Uterus (tissue), 4 donors: ENCODE measurements around the gene OTOGL. TPM values are rescaled to one million over a fixed set of nuclear protein-coding genes. Genes with fewer than 3 reads are reported as not detected.

Experiments
- DNase-seq, 2 donors: peaks; one replicate each; pipeline ENCODE4 v3.0.0-alpha.2; 2019 to 2020
- H3K27ac ChIP-seq, 2 donors: fragments of 200-600 bp; sonication (generic); 1 replicate in 1 of 2; 2 replicates in 1 of 2; pipeline ENCODE4 v1.5.1; 2016 to 2018
- H3K27me3 ChIP-seq, 2 donors: fragments of 200-600 bp; sonication (generic); one replicate each; pipeline ENCODE4 v1.5.1; 2018 to 2019; ENCODE audit warnings: control low read depth in 1 of 2
- H3K36me3 ChIP-seq, 2 donors: fragments of 200-600 bp; sonication (generic); one replicate each; pipeline ENCODE4 v1.5.1; 2019; ENCODE audit warnings: control low read depth in 1 of 2
- H3K4me1 ChIP-seq, 2 donors: fragments of 200-600 bp; sonication (generic); one replicate each; pipeline ENCODE4 v1.5.1; 2018 to 2019; ENCODE audit warnings: control low read depth in 1 of 2
- H3K4me3 ChIP-seq, 2 donors: fragments of 200-600 bp; sonication (generic); 1 replicate in 1 of 2; 2 replicates in 1 of 2; pipeline ENCODE4 v1.5.1; 2018 to 2019; ENCODE audit warnings: mild to moderate bottlenecking in 1 of 2
- H3K9me3 ChIP-seq, 2 donors: fragments of 200-600 bp; sonication (generic); one replicate each; pipeline ENCODE4 v1.5.1; 2019; ENCODE audit warnings: control low read depth in 1 of 2
- CTCF ChIP-seq, 4 experiments: fragments of 200-600 bp in 2 of 4; fragments of 450-650 bp in 2 of 4; sonication (generic) in 2 of 4; IDR thresholded peaks; one replicate each; pipeline ENCODE4 v1.5.1; 2016 to 2019; ENCODE audit warnings: antibody characterized with exemption in 4 of 4, mild to moderate bottlenecking in 2 of 4, moderate library complexity in 1 of 4
- POLR2A ChIP-seq, 2 donors: fragments of 450-650 bp; IDR thresholded peaks; one replicate each; pipeline ENCODE4 v1.6.1; 2016; ENCODE audit warnings: antibody characterized with exemption in 2 of 2, mild to moderate bottlenecking in 1 of 2, moderate library complexity in 1 of 2
- intact Hi-C: fragments of 100-400 bp; cut with DNase I; formaldehyde crosslinking; loops from one replicate; pipeline ENCODE4 v1.15.1; 2023; ENCODE audit warnings: low total_unique reads
- total RNA-seq, 4 donors: library from RNA; depleted of rRNA in 3 of 4; stranded (reverse); fragments of >200 nt in 3 of 4; gene quantifications; one replicate each; pipeline versions ENCODE4 v1.1.0 to v1.2.4, GENCODE V29; 2014 to 2023
- donor health status: DM: yes; HTN: yes; CAD: no.

Gene OTOGL
- total RNA-seq, 4 donors from 2014 or later = 0.26 to 1.8 (median 1.2) TPM

- Histone ChIP-seq H3K36me3 (no peaks in the 10 kb centered on the region), H3K9me3 (no peaks in the 10 kb centered on the region), H3K4me3 (no peak overlapping the region), H3K27ac (no peak overlapping the region), H3K27me3 (no peaks in the 10 kb centered on the region), H3K4me1 (no peaks in the 10 kb centered on the region)
- no peak for DNase-seq
- TF ChIP-seq CTCF (IDR thresholded peaks at IDR 0.05) (no peak), POLR2A (IDR thresholded peaks at IDR 0.05) (no peak)
- intact Hi-C loops = no loop called here
Measured at GRCh38 chr12:80199931-80200330, 100.6 kb downstream of the OTOGL start.

- Histone ChIP-seq H3K27ac (no peak overlapping the region), H3K9me3 (no peaks in the 10 kb centered on the region), H3K27me3 (no peaks in the 10 kb centered on the region), H3K4me3 (no peak overlapping the region), H3K4me1 (no peaks in the 10 kb centered on the region), H3K36me3 (no peaks in the 10 kb centered on the region)
- no peak for DNase-seq
- intact Hi-C loops = no loop called here
- TF ChIP-seq POLR2A (IDR thresholded peaks at IDR 0.05) (no peak), CTCF (IDR thresholded peaks at IDR 0.05) (no peak)
Measured at GRCh38 chr12:80200414-80200813, 101.1 kb downstream of the OTOGL start.

DNA sequence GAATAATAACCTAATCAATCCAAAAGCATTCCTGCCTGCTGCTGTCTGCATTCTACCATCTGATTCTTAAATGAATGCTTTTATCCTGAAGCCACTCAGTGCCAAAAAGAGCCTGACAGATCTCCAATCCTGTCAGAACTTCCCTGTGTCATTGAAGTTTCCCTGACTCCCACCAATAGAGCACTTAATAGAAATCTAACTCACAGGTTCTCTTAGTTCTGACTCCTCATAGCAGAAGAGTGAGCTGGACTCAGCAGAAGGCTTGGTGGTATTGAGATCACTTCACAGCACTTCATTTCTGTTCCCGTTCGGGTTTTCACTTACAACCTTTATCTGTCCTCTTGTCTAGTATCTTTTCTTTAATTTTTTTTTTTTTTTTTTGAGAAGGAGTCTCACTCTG is 102.6 kb downstream of the OTOGL start:
- no peak overlapping the region for H3K4me3 ChIP-seq
- no peak for DNase-seq
- no peaks in the 10 kb centered on the region for H3K4me1 ChIP-seq
- H3K36me3 ChIP-seq = no peaks in the 10 kb centered on the region
- H3K27me3 ChIP-seq = no peaks in the 10 kb centered on the region
- intact Hi-C loops = no loop called here
- no peaks in the 10 kb centered on the region for H3K9me3 ChIP-seq
- TF ChIP-seq CTCF (IDR thresholded peaks at IDR 0.05) = no peak
- no peak for TF ChIP-seq POLR2A (IDR thresholded peaks at IDR 0.05)
- no peak overlapping the region for H3K27ac ChIP-seq

- intact Hi-C loops = no loop called here
- DNase-seq = no peak
- Histone ChIP-seq H3K27ac (no peak overlapping the region), H3K4me1 (no peaks in the 10 kb centered on the region), H3K36me3 (no peaks in the 10 kb centered on the region), H3K9me3 (no peaks in the 10 kb centered on the region), H3K27me3 (no peaks in the 10 kb centered on the region), H3K4me3 (no peak overlapping the region)
- TF ChIP-seq POLR2A (IDR thresholded peaks at IDR 0.05) (no peak), CTCF (IDR thresholded peaks at IDR 0.05) (no peak)
Measured at GRCh38 chr12:80205960-80206359, 106.6 kb downstream of the OTOGL start.

GRCh38 chr12:80208071-80208470 is 108.7 kb downstream of the OTOGL start:
- no peaks in the 10 kb centered on the region for H3K27me3 ChIP-seq
- no peak overlapping the region for H3K27ac ChIP-seq
- H3K9me3 ChIP-seq = no peaks in the 10 kb centered on the region
- H3K4me3 ChIP-seq = no peak overlapping the region
- H3K36me3 ChIP-seq = no peaks in the 10 kb centered on the region
- DNase-seq = no peak
- intact Hi-C loops = no loop called here
- TF ChIP-seq POLR2A (IDR thresholded peaks at IDR 0.05) = no peak
- no peak for TF ChIP-seq CTCF (IDR thresholded peaks at IDR 0.05)
- H3K4me1 ChIP-seq = no peaks in the 10 kb centered on the region
